IMR-90 (cell line): ENCODE measurements around the gene RPS6KA2. TPM values are rescaled to one million over a fixed set of nuclear protein-coding genes. Genes with fewer than 3 reads are reported as not detected.
A peak's percentile ranks its signal among the peaks of the same experiment; 100 is the strongest.

Experiments used
- ATAC-seq: fragments of 200-7000 bp; cut with Tn5 transposase; 2 replicates; pipeline ENCODE4 v1.9.1; 2020; ENCODE audit warnings: low read depth, mild to moderate bottlenecking, moderate library complexity
- BruUV-seq: library from RNA; stranded (reverse); fragments of 400-500 nt; replicated peaks from 2 replicates; lab custom pipeline; 2021; lab: Mats Ljungman, UMichigan
- CTCF ChIA-PET: fragments of 300-600 bp; formaldehyde crosslinking; extraction: SDS; loops from one replicate; lab custom pipeline; 2021; ENCODE audit warnings: antibody characterized with exemption; lab: Yijun Ruan, JAX
- POLR2A ChIA-PET: fragments of 300-600 bp; sonication (Branson Sonifier 250); formaldehyde crosslinking; loops from one replicate; lab custom pipeline; 2022; ENCODE audit warnings: antibody characterized with exemption; ENCODE audit not compliant: unreplicated experiment; lab: Charles Lee
- DNase-seq: peaks from one replicate; pipeline ENCODE4 v3.0.0; 2013
- H2AFZ ChIP-seq: replicated peaks from 2 replicates; pipeline ENCODE3; 2013; ENCODE audit warnings: low read length, mild to moderate bottlenecking; ENCODE audit not compliant: poor library complexity
- H2AK5ac ChIP-seq: 2 replicates; pipeline ENCODE4 v1.6.1; 2013; ENCODE audit warnings: low read depth, low read length, inconsistent platforms
- H2AK9ac ChIP-seq: replicated peaks from 2 replicates; pipeline ENCODE3; 2013; ENCODE audit warnings: mild to moderate bottlenecking, low read depth, low read length, moderate library complexity; ENCODE audit not compliant: poor library complexity
- H2BK120ac ChIP-seq: 2 replicates; pipeline ENCODE4 v1.6.1; 2013; ENCODE audit warnings: low read depth, low read length, inconsistent platforms
- H2BK15ac ChIP-seq: 3 replicates; pipeline ENCODE4 v1.6.1; 2013; ENCODE audit warnings: low read depth, low read length, inconsistent platforms
- H2BK20ac ChIP-seq: 2 replicates; pipeline ENCODE4 v1.6.1; 2013; ENCODE audit warnings: low read depth, mild to moderate bottlenecking, inconsistent platforms, low read length, moderate library complexity
- H2BK5ac ChIP-seq: 2 replicates; pipeline ENCODE4 v1.6.1; 2013; ENCODE audit warnings: mild to moderate bottlenecking, low read depth, low read length, inconsistent platforms; ENCODE audit not compliant: poor library complexity, severe bottlenecking
- H3K14ac ChIP-seq: replicated peaks from 2 replicates; pipeline ENCODE4 v1.6.1; 2013; ENCODE audit warnings: low read depth, low read length, inconsistent platforms
- H3K18ac ChIP-seq: 2 replicates; pipeline ENCODE4 v1.6.1; 2013; ENCODE audit warnings: low read depth, low read length, control low read depth
- H3K23ac ChIP-seq: 2 replicates; pipeline ENCODE4 v1.6.1; 2013; ENCODE audit warnings: low read depth, low read length, inconsistent platforms
- H3K27ac ChIP-seq: 2 replicates; pipeline ENCODE4 v1.5.1; 2013; ENCODE audit warnings: mild to moderate bottlenecking, control low read depth, low read length; ENCODE audit not compliant: insufficient read depth
- H3K27me3 ChIP-seq: 2 replicates; pipeline ENCODE4 v1.6.1; 2013; ENCODE audit warnings: low read length; ENCODE audit not compliant: control insufficient read depth, insufficient read depth
- H3K36me3 ChIP-seq: 2 replicates; pipeline ENCODE4 v1.6.1; 2013; ENCODE audit warnings: low read length, mixed read lengths; ENCODE audit not compliant: control insufficient read depth, insufficient read depth
- H3K4ac ChIP-seq: 2 replicates; pipeline ENCODE4 v1.6.1; 2013; ENCODE audit warnings: low read depth, low read length, inconsistent platforms
- H3K4me1 ChIP-seq: 2 replicates; pipeline ENCODE4 v1.6.1; 2013; ENCODE audit warnings: low read length, mixed read lengths; ENCODE audit not compliant: control insufficient read depth, insufficient read depth
- H3K4me2 ChIP-seq: 2 replicates; pipeline ENCODE4 v1.6.1; 2013; ENCODE audit warnings: low read depth, mild to moderate bottlenecking, control low read depth, low read length, moderate library complexity
- H3K4me3 ChIP-seq: 2 replicates; pipeline ENCODE4 v1.5.1; 2013; ENCODE audit warnings: low read depth, mild to moderate bottlenecking, control low read depth, low read length, moderate library complexity; ENCODE audit not compliant: insufficient read depth
- H3K56ac ChIP-seq: 2 replicates; pipeline ENCODE4 v1.6.1; 2013; ENCODE audit warnings: low read length, inconsistent platforms; ENCODE audit not compliant: insufficient read depth; ENCODE audit errors: extremely low read depth
- H3K79me1 ChIP-seq, 2 experiments: 2 replicates each; pipeline ENCODE4 v1.6.1; 2013; ENCODE audit warnings: low read length in 2 of 2, inconsistent platforms in 1 of 2, low read depth in 1 of 2
- H3K9ac ChIP-seq: 2 replicates; pipeline ENCODE4 v1.6.1; 2013; ENCODE audit warnings: low read depth, low read length, control low read depth
- H3K9me1 ChIP-seq: 2 replicates; pipeline ENCODE4 v1.6.1; 2013; ENCODE audit warnings: low read length, inconsistent platforms; ENCODE audit not compliant: insufficient read depth
- H3K9me3 ChIP-seq: 2 replicates; pipeline ENCODE4 v1.6.1; 2013; ENCODE audit warnings: low read length; ENCODE audit not compliant: control insufficient read depth, insufficient read depth
- H4K20me1 ChIP-seq: 2 replicates; pipeline ENCODE4 v1.6.1; 2013; ENCODE audit warnings: low read length, inconsistent platforms; ENCODE audit not compliant: insufficient read depth
- H4K5ac ChIP-seq: 2 replicates; pipeline ENCODE4 v1.6.1; 2013; ENCODE audit warnings: mild to moderate bottlenecking, low read depth, low read length, control low read depth
- H4K8ac ChIP-seq, 2 experiments: 2 replicates each; pipeline ENCODE4 v1.6.1; 2013; ENCODE audit warnings: low read depth in 2 of 2, low read length in 2 of 2, control low read depth in 1 of 2, inconsistent platforms in 1 of 2
- H4K91ac ChIP-seq: 2 replicates; pipeline ENCODE4 v1.6.1; 2013; ENCODE audit warnings: low read depth, low read length, inconsistent platforms; ENCODE audit not compliant: insufficient read depth
- BHLHE40 ChIP-seq: fragments of 150-350 bp; IDR thresholded peaks from 2 replicates; pipeline ENCODE4 v1.6.1; 2016; ENCODE audit warnings: mild to moderate bottlenecking, low read depth, low read length
- CHD1 ChIP-seq: IDR thresholded peaks from 2 replicates; pipeline ENCODE4 v1.6.1; 2012; ENCODE audit warnings: low read depth, low read length, improper control_type of control experiment
- CTCF ChIP-seq: conservative IDR thresholded peaks from 2 replicates; pipeline ENCODE4 v1.5.1; 2012; ENCODE audit warnings: mild to moderate bottlenecking, low read depth, low read length, improper control_type of control experiment
- MAFK ChIP-seq: IDR thresholded peaks from 2 replicates; pipeline ENCODE4 v1.6.1; 2012; ENCODE audit warnings: low read depth, low read length, improper control_type of control experiment
- MAZ ChIP-seq: IDR thresholded peaks from 2 replicates; pipeline ENCODE4 v1.6.1; 2012; ENCODE audit warnings: low read depth, mild to moderate bottlenecking, low read length, improper control_type of control experiment, moderate library complexity, borderline replicate concordance
- MXI1 ChIP-seq: IDR thresholded peaks from 2 replicates; pipeline ENCODE4 v1.6.1; 2012; ENCODE audit warnings: low read depth, mild to moderate bottlenecking, low read length, moderate library complexity, borderline replicate concordance
- POLR2A ChIP-seq: IDR thresholded peaks from 2 replicates; pipeline ENCODE4 v1.6.1; 2012; ENCODE audit warnings: mild to moderate bottlenecking, low read depth, low read length
- RAD21 ChIP-seq: IDR thresholded peaks from 2 replicates; pipeline ENCODE4 v1.6.1; 2012; ENCODE audit warnings: low read length, improper control_type of control experiment
- RCOR1 ChIP-seq: IDR thresholded peaks from 2 replicates; pipeline ENCODE4 v1.6.1; 2012; ENCODE audit warnings: mild to moderate bottlenecking, low read length, improper control_type of control experiment; ENCODE audit not compliant: insufficient replicate concordance
- RFX5 ChIP-seq: IDR thresholded peaks from 2 replicates; pipeline ENCODE4 v1.8.0; 2012; ENCODE audit warnings: low read depth, mild to moderate bottlenecking, low read length, moderate library complexity
- SMC3 ChIP-seq: fragments of 150-350 bp; IDR thresholded peaks from 2 replicates; pipeline ENCODE4 v1.6.1; 2016; ENCODE audit warnings: low read depth, mild to moderate bottlenecking, antibody characterized with exemption, low read length, moderate library complexity
- WGBS, 2 experiments: methylation state at CpG; one replicate each; pipeline versions ENCODE4 v1.1.5 to v1.1.7; 2013; ENCODE audit warnings: missing lambda C conversion rate in 2 of 2; ENCODE audit not compliant: insufficient read length in 1 of 2; ENCODE audit errors: extremely low coverage in 2 of 2; 5-methylcytosine and 5-hydroxymethylcytosine counted together
- dilution Hi-C: fragments of 300-500 bp; cut with HindIII; formaldehyde crosslinking; loops from one replicate; pipeline ENCODE4 v1.14.3; 2018; ENCODE audit warnings: low sequenced_read_pairs; ENCODE audit not compliant: unreplicated experiment
- in situ Hi-C: fragments of 300-500 bp; cut with MboI; formaldehyde crosslinking; loops from 3 replicates; pipeline ENCODE4 v1.14.3; 2019; ENCODE audit warnings: low sequenced_read_pairs, inconsistent platforms, mixed read lengths
- intact Hi-C: fragments of 100-400 bp; cut with micrococcal nuclease; formaldehyde crosslinking; loops from 2 replicates; pipeline ENCODE4 v1.10.0; 2022
- polyA plus RNA-seq, 3 experiments: library from polyadenylated mRNA; depleted of rRNA; stranded (reverse); fragments of >200 nt; gene quantifications; 2 replicates each; pipeline ENCODE4 v1.2.3, GENCODE V29; 2012; ENCODE audit warnings: low replicate concordance in 1 of 3
- total RNA-seq: library from RNA; depleted of rRNA; stranded (reverse); fragments of >200 nt; gene quantifications from 2 replicates; pipeline ENCODE4 v1.2.3, GENCODE V29; 2012
- TF ChIP-seq, protein P1 (sequence below): fragments of 150-350 bp; IDR thresholded peaks from 2 replicates; pipeline ENCODE4 v1.6.1; 2017; ENCODE audit warnings: mild to moderate bottlenecking, antibody characterized with exemption, low read length, low read depth
- TF ChIP-seq, protein P2 (sequence below): fragments of 150-350 bp; IDR thresholded peaks from 2 replicates; pipeline ENCODE4 v1.6.1; 2016; ENCODE audit warnings: low read depth, mild to moderate bottlenecking, low read length, moderate library complexity, borderline replicate concordance

The RPS6KA2 gene
- total and polyA plus RNA-seq, 2 of the 4 experiments (the other 2 are of a cell fraction) = 26.9 to 31.3 TPM

GRCh38 chr6:166507809-166508564 is 119.1 kb downstream of the RPS6KA2 start (continued):
- TF ChIP-seq CHD1 = no peak

- no peak overlapping the region for H3K27ac ChIP-seq
- H3K4me3 ChIP-seq = no peak overlapping the region
- no peak for ATAC-seq
- H3K9ac ChIP-seq = no peak overlapping the region
- H3K23ac ChIP-seq = no peak overlapping the region
- POLR2A ChIA-PET = no interaction called here
- H3K18ac ChIP-seq = no peak overlapping the region
- no peak overlapping the region for H2BK20ac ChIP-seq
- no peak overlapping the region for H4K5ac ChIP-seq
- no peak overlapping the region for H2AK9ac ChIP-seq
- no peak overlapping the region for H3K56ac ChIP-seq
- 100% methylated on average over 2 of the region's 2 CpGs; no CpG with 5 or more reads in 1 of the 2 experiments for WGBS, 2 experiments
- no peak overlapping the region for H2BK120ac ChIP-seq
- intact Hi-C loops (no loop called here), in situ Hi-C loops (no loop called here), dilution Hi-C loops (no loop called here)
- H3K9me3 ChIP-seq = no peaks in the 10 kb centered on the region
- H3K36me3 ChIP-seq = peaks cover 64% of the 10 kb centered on the region
- H4K20me1 ChIP-seq = peaks cover 4% of the 10 kb centered on the region; the same call in 1 of the 2 replicates
- no peak overlapping the region for H3K14ac ChIP-seq
- H2AK5ac ChIP-seq = no peak overlapping the region
- no peak overlapping the region for H4K91ac ChIP-seq
- no peak overlapping the region for H2AFZ ChIP-seq
- H3K79me1 ChIP-seq = no peaks in the 10 kb centered on the region
- no peak overlapping the region for H2BK15ac ChIP-seq
- H3K4me1 ChIP-seq = no peaks in the 10 kb centered on the region
- BruUV-seq = no TSS peak
- H3K4ac ChIP-seq = no peak overlapping the region
- no peak for DNase-seq
- CTCF ChIA-PET = no interaction called here
- no peak overlapping the region for H4K8ac ChIP-seq
- H3K9me1 ChIP-seq = peaks cover 9% of the 10 kb centered on the region; the same call in 1 of the 2 replicates
- H3K4me2 ChIP-seq = no peak overlapping the region
- H3K27me3 ChIP-seq = no peaks in the 10 kb centered on the region
- peak overlapping the region; percentile 65 for H2BK5ac ChIP-seq
- TF ChIP-seq POLR2A (no peak), CTCF (no peak), MXI1 (no peak), MAFK (no peak), SMC3 (no peak), RFX5 (no peak), MAZ (no peak), RAD21 (no peak), BHLHE40 (no peak), CHD1 (no peak), RCOR1 (no peak)
- TF ChIP-seq, protein P1, sequence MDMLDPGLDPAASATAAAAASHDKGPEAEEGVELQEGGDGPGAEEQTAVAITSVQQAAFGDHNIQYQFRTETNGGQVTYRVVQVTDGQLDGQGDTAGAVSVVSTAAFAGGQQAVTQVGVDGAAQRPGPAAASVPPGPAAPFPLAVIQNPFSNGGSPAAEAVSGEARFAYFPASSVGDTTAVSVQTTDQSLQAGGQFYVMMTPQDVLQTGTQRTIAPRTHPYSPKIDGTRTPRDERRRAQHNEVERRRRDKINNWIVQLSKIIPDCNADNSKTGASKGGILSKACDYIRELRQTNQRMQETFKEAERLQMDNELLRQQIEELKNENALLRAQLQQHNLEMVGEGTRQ = no peak
- TF ChIP-seq, protein P2, sequence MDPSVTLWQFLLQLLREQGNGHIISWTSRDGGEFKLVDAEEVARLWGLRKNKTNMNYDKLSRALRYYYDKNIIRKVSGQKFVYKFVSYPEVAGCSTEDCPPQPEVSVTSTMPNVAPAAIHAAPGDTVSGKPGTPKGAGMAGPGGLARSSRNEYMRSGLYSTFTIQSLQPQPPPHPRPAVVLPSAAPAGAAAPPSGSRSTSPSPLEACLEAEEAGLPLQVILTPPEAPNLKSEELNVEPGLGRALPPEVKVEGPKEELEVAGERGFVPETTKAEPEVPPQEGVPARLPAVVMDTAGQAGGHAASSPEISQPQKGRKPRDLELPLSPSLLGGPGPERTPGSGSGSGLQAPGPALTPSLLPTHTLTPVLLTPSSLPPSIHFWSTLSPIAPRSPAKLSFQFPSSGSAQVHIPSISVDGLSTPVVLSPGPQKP = no peak
Measured at GRCh38 chr6:166507380-166507779, 119.7 kb downstream of the RPS6KA2 start.
